Mesenchymal stem cell (in vitro differentiated cells and primary cell): Measurements from ENCODE around the gene TSPAN12.

Experiments used
- DNase-seq: peaks from one replicate; pipeline ENCODE4 v3.0.0-alpha.2; 2013
- H2AFZ ChIP-seq: one replicate; pipeline ENCODE4 v1.6.1; 2013; ENCODE audit warnings: low read depth, mild to moderate bottlenecking, control low read depth, inconsistent platforms, low read length, moderate library complexity
- H2AK5ac ChIP-seq: 2 replicates; pipeline ENCODE4 v1.6.1; 2013; ENCODE audit warnings: low read length, moderate library complexity, mild to moderate bottlenecking, inconsistent platforms; ENCODE audit not compliant: severe bottlenecking
- H2BK120ac ChIP-seq: one replicate; pipeline ENCODE4 v1.6.1; 2013; ENCODE audit warnings: low read depth, mild to moderate bottlenecking, inconsistent platforms, low read length, moderate library complexity
- H2BK12ac ChIP-seq, 2 experiments: one replicate each; pipeline ENCODE4 v1.6.1; 2013; ENCODE audit warnings: inconsistent platforms in 2 of 2, low read length in 2 of 2, mild to moderate bottlenecking in 2 of 2, moderate library complexity in 2 of 2, control low read depth in 1 of 2
- H2BK15ac ChIP-seq: one replicate; pipeline ENCODE4 v1.6.1; 2013; ENCODE audit warnings: mild to moderate bottlenecking, low read depth, inconsistent platforms; ENCODE audit not compliant: poor library complexity, severe bottlenecking
- H2BK5ac ChIP-seq: 2 replicates; pipeline ENCODE4 v1.6.1; 2013; ENCODE audit warnings: low read depth, mild to moderate bottlenecking, low read length, control low read depth, inconsistent platforms; ENCODE audit not compliant: poor library complexity, severe bottlenecking
- H3K14ac ChIP-seq, 2 experiments: one replicate each; pipeline ENCODE4 v1.6.1; 2013; ENCODE audit warnings: inconsistent platforms in 2 of 2, low read length in 2 of 2, control low read depth in 1 of 2, mild to moderate bottlenecking in 1 of 2, moderate library complexity in 1 of 2
- H3K18ac ChIP-seq, 2 experiments: one replicate each; pipeline ENCODE4 v1.6.1; 2013; ENCODE audit warnings: inconsistent platforms in 2 of 2, low read length in 2 of 2, control low read depth in 1 of 2, low read depth in 1 of 2, mild to moderate bottlenecking in 1 of 2
- H3K23ac ChIP-seq, 2 experiments: one replicate each; pipeline ENCODE4 v1.6.1; 2013; ENCODE audit warnings: inconsistent platforms in 2 of 2, low read length in 2 of 2, mild to moderate bottlenecking in 2 of 2, moderate library complexity in 2 of 2, control low read depth in 1 of 2
- H3K27ac ChIP-seq: 2 replicates; pipeline ENCODE4 v1.5.1; 2013; ENCODE audit warnings: mild to moderate bottlenecking, moderate library complexity, low read length, control low read depth, inconsistent platforms; ENCODE audit not compliant: poor library complexity, severe bottlenecking
- H3K27me3 ChIP-seq, 2 experiments: 2 replicates each; pipeline versions ENCODE4 v1.6.1 to v1.7.0; 2013; ENCODE audit warnings: low read length in 2 of 2, mild to moderate bottlenecking in 2 of 2, moderate library complexity in 2 of 2, control low read depth in 1 of 2, inconsistent platforms in 1 of 2; ENCODE audit not compliant: control insufficient read depth in 1 of 2, insufficient read depth in 1 of 2
- H3K36me3 ChIP-seq, 2 experiments: 2 replicates each; pipeline versions ENCODE4 v1.6.1 to v1.7.0; 2013; ENCODE audit warnings: low read length in 2 of 2, control low read depth in 1 of 2, inconsistent platforms in 1 of 2, low read depth in 1 of 2, mild to moderate bottlenecking in 1 of 2; ENCODE audit not compliant: insufficient read depth in 2 of 2, control insufficient read depth in 1 of 2
- H3K4ac ChIP-seq, 2 experiments: one replicate each; pipeline ENCODE4 v1.6.1; 2013; ENCODE audit warnings: inconsistent platforms in 2 of 2, low read length in 2 of 2, mild to moderate bottlenecking in 2 of 2, moderate library complexity in 2 of 2, control low read depth in 1 of 2, low read depth in 1 of 2
- H3K4me1 ChIP-seq: 2 replicates; pipeline ENCODE4 v1.6.1; 2013; ENCODE audit warnings: low read depth, low read length, control low read depth; ENCODE audit not compliant: control insufficient read depth, insufficient read depth
- H3K4me2 ChIP-seq: 2 replicates; pipeline ENCODE4 v1.6.1; 2013; ENCODE audit warnings: low read length, mild to moderate bottlenecking, inconsistent platforms; ENCODE audit not compliant: poor library complexity, severe bottlenecking
- H3K4me3 ChIP-seq, 2 experiments: 2 replicates each; pipeline versions ENCODE4 v1.5.1 to v1.7.0; 2013; ENCODE audit warnings: low read length in 2 of 2, mild to moderate bottlenecking in 2 of 2, control low read depth in 1 of 2, low read depth in 1 of 2; ENCODE audit not compliant: insufficient read depth in 1 of 2
- H3K79me1 ChIP-seq: replicated peaks from 2 replicates; pipeline ENCODE4 v1.6.1; 2013; ENCODE audit warnings: mild to moderate bottlenecking, control low read depth, low read length, inconsistent platforms; ENCODE audit not compliant: poor library complexity, severe bottlenecking
- H3K9ac ChIP-seq: 2 replicates; pipeline ENCODE4 v1.7.0; 2013; ENCODE audit warnings: mild to moderate bottlenecking, low read length, moderate library complexity
- H3K9me3 ChIP-seq: 2 replicates; pipeline ENCODE4 v1.7.0; 2013; ENCODE audit warnings: mild to moderate bottlenecking, low read length; ENCODE audit not compliant: control insufficient read depth
- H4K8ac ChIP-seq: one replicate; pipeline ENCODE4 v1.6.1; 2013; ENCODE audit warnings: inconsistent platforms, mild to moderate bottlenecking, low read length, moderate library complexity
- H4K91ac ChIP-seq: one replicate; pipeline ENCODE4 v1.6.1; 2013; ENCODE audit warnings: mild to moderate bottlenecking, low read length, inconsistent platforms
- WGBS: methylation state at CpG from one replicate; pipeline ENCODE4 v1.1.7; 2013; ENCODE audit warnings: mixed read lengths; 5-methylcytosine and 5-hydroxymethylcytosine counted together

Gene TSPAN12

GRCh38 chr7:120742372-120742771, 115.6 kb downstream of the TSPAN12 start:
- H3K27ac ChIP-seq, result no peak overlapping the region
- H3K4me3 ChIP-seq, result no peak overlapping the region
- no peak overlapping the region for H2BK12ac ChIP-seq
- H3K36me3 ChIP-seq, result peaks cover 0 to 46% of the 10 kb centered on the region in 2 experiments
- no peaks in the 10 kb centered on the region for H3K9me3 ChIP-seq
- H2AFZ ChIP-seq, result no peak overlapping the region
- 55% methylated on average over 4 of the region's 5 CpGs for WGBS
- H3K4me1 ChIP-seq, result no peaks in the 10 kb centered on the region
- H3K23ac ChIP-seq, result no peak overlapping the region
- H3K79me1 ChIP-seq, result no peaks in the 10 kb centered on the region
- H2BK15ac ChIP-seq, result no peak overlapping the region
- H2BK120ac ChIP-seq, result no peak overlapping the region
- no peak overlapping the region for H3K4ac ChIP-seq
- H3K9ac ChIP-seq, result no peak overlapping the region
- no peak for DNase-seq
- H2AK5ac ChIP-seq, result no peak overlapping the region
- no peak overlapping the region for H3K18ac ChIP-seq
- H4K91ac ChIP-seq, result no peak overlapping the region
- H4K8ac ChIP-seq, result no peak overlapping the region
- H3K27me3 ChIP-seq, result no peaks in the 10 kb centered on the region
- H3K4me2 ChIP-seq, result no peak overlapping the region
- no peak overlapping the region for H2BK5ac ChIP-seq
- no peak overlapping the region for H3K14ac ChIP-seq

- Histone ChIP-seq H3K4me1 (no peaks in the 10 kb centered on the region), H3K9ac (peak overlapping the region; percentile 84), H2BK15ac (no peak overlapping the region), H2AFZ (no peak overlapping the region), H2AK5ac (no peak overlapping the region), H3K23ac (no peak overlapping the region), H3K4ac (no peak overlapping the region), H2BK5ac (no peak overlapping the region), H3K79me1 (no peaks in the 10 kb centered on the region), H3K14ac (no peak overlapping the region), H3K27me3 (no peaks in the 10 kb centered on the region), H3K4me3 (no peak overlapping the region), H3K27ac (no peak overlapping the region), H3K9me3 (no peaks in the 10 kb centered on the region), H4K8ac (no peak overlapping the region), H3K36me3 (peaks cover 0 to 44% of the 10 kb centered on the region in 2 experiments), H2BK12ac (no peak overlapping the region), H3K4me2 (no peak overlapping the region), H3K18ac (no peak overlapping the region), H2BK120ac (no peak overlapping the region), H4K91ac (no peak overlapping the region)
- WGBS, result 93% methylated on average over 5 of the region's 7 CpGs
- DNase-seq, result no peak
These were observed 116.4 kb downstream of the TSPAN12 start for GRCh38 chr7:120741371-120742042.

GRCh38 chr7:120740348-120740747, 117.6 kb downstream of the TSPAN12 start:
- Histone ChIP-seq H3K27me3 (no peaks in the 10 kb centered on the region), H3K18ac (no peak overlapping the region), H2BK5ac (no peak overlapping the region), H2BK15ac (no peak overlapping the region), H3K9me3 (no peaks in the 10 kb centered on the region), H2BK12ac (no peak overlapping the region), H3K4ac (no peak overlapping the region), H3K23ac (no peak overlapping the region), H3K14ac (no peak overlapping the region), H3K4me2 (no peak overlapping the region), H4K91ac (no peak overlapping the region), H3K27ac (no peak overlapping the region), H3K4me3 (peak overlapping the region in 1 of 2 experiments; percentile 68), H3K4me1 (no peaks in the 10 kb centered on the region), H2AK5ac (no peak overlapping the region), H2BK120ac (no peak overlapping the region), H2AFZ (peak overlapping the region; percentile 51), H3K9ac (peak overlapping the region; percentile 84), H3K36me3 (peaks cover 0 to 39% of the 10 kb centered on the region in 2 experiments), H3K79me1 (no peaks in the 10 kb centered on the region), H4K8ac (no peak overlapping the region)
- peak; percentile 73 for DNase-seq
- 63% methylated on average over 3 of the region's 3 CpGs for WGBS

GRCh38 chr7:120738816-120739215, 119.1 kb downstream of the TSPAN12 start:
- H3K4me2 ChIP-seq, result no peak overlapping the region
- no peak overlapping the region for H3K14ac ChIP-seq
- no peak overlapping the region for H3K9ac ChIP-seq
- H4K8ac ChIP-seq, result no peak overlapping the region
- no peak overlapping the region for H3K4me3 ChIP-seq
- no peak overlapping the region for H2BK5ac ChIP-seq
- H3K9me3 ChIP-seq, result no peaks in the 10 kb centered on the region
- no peak overlapping the region for H2BK120ac ChIP-seq
- H3K4me1 ChIP-seq, result no peaks in the 10 kb centered on the region
- H3K18ac ChIP-seq, result no peak overlapping the region
- no peaks in the 10 kb centered on the region for H3K27me3 ChIP-seq
- H2AFZ ChIP-seq, result no peak overlapping the region
- no peak overlapping the region for H4K91ac ChIP-seq
- H3K27ac ChIP-seq, result no peak overlapping the region
- peaks cover 0 to 48% of the 10 kb centered on the region in 2 experiments for H3K36me3 ChIP-seq
- H2BK15ac ChIP-seq, result no peak overlapping the region
- no peak for DNase-seq
- 100% methylated on average over 1 of the region's 3 CpGs for WGBS
- no peak overlapping the region for H2BK12ac ChIP-seq
- H2AK5ac ChIP-seq, result no peak overlapping the region
- no peak overlapping the region for H3K23ac ChIP-seq
- H3K4ac ChIP-seq, result no peak overlapping the region
- no peaks in the 10 kb centered on the region for H3K79me1 ChIP-seq
